GM21360 (cell line): ENCODE measurements around the gene ASB1.

Experiments
- ATAC-seq: cut with Tn5 transposase; IDR thresholded peaks from one replicate; pipeline ENCODE4 v1.9.1; 2021; ENCODE audit warnings: mild to moderate bottlenecking, moderate library complexity; ENCODE audit not compliant: unreplicated experiment

ASB1 gene

GRCh38 chr2:238426568-238427434 lies at the start of gene ASB1:
TSS of gene ASB1 (plus strand) at chr2:238426927. CDS start at chr2:238427071, 144 bp downstream.
- peak; percentile 78 for ATAC-seq

GRCh38 chr2:238378230-238379095 lies 48.3 kb upstream of the ASB1 start:
- no peak for ATAC-seq

- no peak for ATAC-seq
These were observed 47.5 kb upstream of the ASB1 start for GRCh38 chr2:238379096-238379810.

- no peak for ATAC-seq
These were observed 46.4 kb upstream of the ASB1 start for GRCh38 chr2:238380336-238380735.

GRCh38 chr2:238380785-238381184 lies 45.9 kb upstream of the ASB1 start:
- no peak for ATAC-seq

- no peak for ATAC-seq
These were observed 45.2 kb upstream of the ASB1 start for GRCh38 chr2:238381341-238382115.

GRCh38 chr2:238382381-238382781 lies 44.3 kb upstream of the ASB1 start:
- ATAC-seq, result no peak

- no peak for ATAC-seq
These were observed 43.6 kb upstream of the ASB1 start for GRCh38 chr2:238383135-238383534.

GRCh38 chr2:238383743-238384380 lies 42.9 kb upstream of the ASB1 start:
- no peak for ATAC-seq

GRCh38 chr2:238387332-238387731 lies 39.4 kb upstream of the ASB1 start:
- no peak for ATAC-seq

- no peak for ATAC-seq
These were observed 37.9 kb upstream of the ASB1 start for GRCh38 chr2:238388794-238389193.

- no peak for ATAC-seq
These were observed 36.6 kb upstream of the ASB1 start for GRCh38 chr2:238389988-238390589.

GRCh38 chr2:238391042-238391689 lies 35.6 kb upstream of the ASB1 start:
- no peak for ATAC-seq

- ATAC-seq, result no peak
These were observed 30.1 kb upstream of the ASB1 start for GRCh38 chr2:238396663-238397062.

- ATAC-seq, result no peak
These were observed 29.4 kb upstream of the ASB1 start for GRCh38 chr2:238397356-238397755.

GRCh38 chr2:238398577-238398976 lies 28.1 kb upstream of the ASB1 start:
- ATAC-seq, result no peak

- ATAC-seq, result no peak
These were observed 27.6 kb upstream of the ASB1 start for GRCh38 chr2:238399094-238399493.

- no peak for ATAC-seq
These were observed 25.2 kb upstream of the ASB1 start for GRCh38 chr2:238401551-238401950.
